ENCODE measurements around the gene RTN4.

- TF ChIP-seq, protein P1, sequence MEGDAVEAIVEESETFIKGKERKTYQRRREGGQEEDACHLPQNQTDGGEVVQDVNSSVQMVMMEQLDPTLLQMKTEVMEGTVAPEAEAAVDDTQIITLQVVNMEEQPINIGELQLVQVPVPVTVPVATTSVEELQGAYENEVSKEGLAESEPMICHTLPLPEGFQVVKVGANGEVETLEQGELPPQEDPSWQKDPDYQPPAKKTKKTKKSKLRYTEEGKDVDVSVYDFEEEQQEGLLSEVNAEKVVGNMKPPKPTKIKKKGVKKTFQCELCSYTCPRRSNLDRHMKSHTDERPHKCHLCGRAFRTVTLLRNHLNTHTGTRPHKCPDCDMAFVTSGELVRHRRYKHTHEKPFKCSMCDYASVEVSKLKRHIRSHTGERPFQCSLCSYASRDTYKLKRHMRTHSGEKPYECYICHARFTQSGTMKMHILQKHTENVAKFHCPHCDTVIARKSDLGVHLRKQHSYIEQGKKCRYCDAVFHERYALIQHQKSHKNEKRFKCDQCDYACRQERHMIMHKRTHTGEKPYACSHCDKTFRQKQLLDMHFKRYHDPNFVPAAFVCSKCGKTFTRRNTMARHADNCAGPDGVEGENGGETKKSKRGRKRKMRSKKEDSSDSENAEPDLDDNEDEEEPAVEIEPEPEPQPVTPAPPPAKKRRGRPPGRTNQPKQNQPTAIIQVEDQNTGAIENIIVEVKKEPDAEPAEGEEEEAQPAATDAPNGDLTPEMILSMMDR (IDR thresholded peaks at IDR 0.05) = no peak
- TF ChIP-seq POLR2A (IDR thresholded peaks at IDR 0.05) (no peak), EP300 (IDR thresholded peaks at IDR 0.05) (no peak), POLR2AphosphoS5 (IDR thresholded peaks at IDR 0.05) (peak in 2 of 3 donors; percentile 52 to 65)
Observed at GRCh38 chr2:54945391-54946219, 104.6 kb downstream of the RTN4 start.
